SH-SY5Y (cell line): ENCODE results near the gene MAPK8IP3.

Source experiments
- GATA2 ChIP-seq: IDR thresholded peaks from 2 replicates; pipeline ENCODE4 v1.6.1; 2011; ENCODE audit warnings: mild to moderate bottlenecking, low read depth, low read length
- GATA3 ChIP-seq: IDR thresholded peaks from 2 replicates; pipeline ENCODE4 v1.6.1; 2011; ENCODE audit warnings: low read depth, mild to moderate bottlenecking, low read length, moderate library complexity

GRCh38 chr16:1665829-1666228, 40.2 kb upstream of the MAPK8IP3 start:
- TF ChIP-seq GATA2 (no peak), GATA3 (no peak)
